IMR-90 (cell line): Measurements from ENCODE around the gene ALOX15B. TPM values are rescaled to one million over a fixed set of nuclear protein-coding genes. Genes with fewer than 3 reads are reported as not detected.

ENCODE experiments used
- ATAC-seq: fragments of 200-7000 bp; cut with Tn5 transposase; 2 replicates; pipeline ENCODE4 v1.9.1; 2020; ENCODE audit warnings: low read depth, mild to moderate bottlenecking, moderate library complexity
- BruUV-seq: library from RNA; stranded (reverse); fragments of 400-500 nt; replicated peaks from 2 replicates; lab custom pipeline; 2021; lab: Mats Ljungman, UMichigan
- CTCF ChIA-PET: fragments of 300-600 bp; formaldehyde crosslinking; extraction: SDS; loops from one replicate; lab custom pipeline; 2021; ENCODE audit warnings: antibody characterized with exemption; lab: Yijun Ruan, JAX
- POLR2A ChIA-PET: fragments of 300-600 bp; sonication (Branson Sonifier 250); formaldehyde crosslinking; loops from one replicate; lab custom pipeline; 2022; ENCODE audit warnings: antibody characterized with exemption; ENCODE audit not compliant: unreplicated experiment; lab: Charles Lee
- DNase-seq: peaks from one replicate; pipeline ENCODE4 v3.0.0; 2013
- H2AFZ ChIP-seq: replicated peaks from 2 replicates; pipeline ENCODE3; 2013; ENCODE audit warnings: low read length, mild to moderate bottlenecking; ENCODE audit not compliant: poor library complexity
- H2AK5ac ChIP-seq: 2 replicates; pipeline ENCODE4 v1.6.1; 2013; ENCODE audit warnings: low read depth, low read length, inconsistent platforms
- H2AK9ac ChIP-seq: replicated peaks from 2 replicates; pipeline ENCODE3; 2013; ENCODE audit warnings: mild to moderate bottlenecking, low read depth, low read length, moderate library complexity; ENCODE audit not compliant: poor library complexity
- H2BK120ac ChIP-seq: 2 replicates; pipeline ENCODE4 v1.6.1; 2013; ENCODE audit warnings: low read depth, low read length, inconsistent platforms
- H2BK15ac ChIP-seq: 3 replicates; pipeline ENCODE4 v1.6.1; 2013; ENCODE audit warnings: low read depth, low read length, inconsistent platforms
- H2BK20ac ChIP-seq: 2 replicates; pipeline ENCODE4 v1.6.1; 2013; ENCODE audit warnings: low read depth, mild to moderate bottlenecking, inconsistent platforms, low read length, moderate library complexity
- H2BK5ac ChIP-seq: 2 replicates; pipeline ENCODE4 v1.6.1; 2013; ENCODE audit warnings: mild to moderate bottlenecking, low read depth, low read length, inconsistent platforms; ENCODE audit not compliant: poor library complexity, severe bottlenecking
- H3K14ac ChIP-seq: replicated peaks from 2 replicates; pipeline ENCODE4 v1.6.1; 2013; ENCODE audit warnings: low read depth, low read length, inconsistent platforms
- H3K18ac ChIP-seq: 2 replicates; pipeline ENCODE4 v1.6.1; 2013; ENCODE audit warnings: low read depth, low read length, control low read depth
- H3K23ac ChIP-seq: 2 replicates; pipeline ENCODE4 v1.6.1; 2013; ENCODE audit warnings: low read depth, low read length, inconsistent platforms
- H3K27ac ChIP-seq: 2 replicates; pipeline ENCODE4 v1.5.1; 2013; ENCODE audit warnings: mild to moderate bottlenecking, control low read depth, low read length; ENCODE audit not compliant: insufficient read depth
- H3K27me3 ChIP-seq: 2 replicates; pipeline ENCODE4 v1.6.1; 2013; ENCODE audit warnings: low read length; ENCODE audit not compliant: control insufficient read depth, insufficient read depth
- H3K36me3 ChIP-seq: 2 replicates; pipeline ENCODE4 v1.6.1; 2013; ENCODE audit warnings: low read length, mixed read lengths; ENCODE audit not compliant: control insufficient read depth, insufficient read depth
- H3K4ac ChIP-seq: 2 replicates; pipeline ENCODE4 v1.6.1; 2013; ENCODE audit warnings: low read depth, low read length, inconsistent platforms
- H3K4me1 ChIP-seq: 2 replicates; pipeline ENCODE4 v1.6.1; 2013; ENCODE audit warnings: low read length, mixed read lengths; ENCODE audit not compliant: control insufficient read depth, insufficient read depth
- H3K4me2 ChIP-seq: 2 replicates; pipeline ENCODE4 v1.6.1; 2013; ENCODE audit warnings: low read depth, mild to moderate bottlenecking, control low read depth, low read length, moderate library complexity
- H3K4me3 ChIP-seq: 2 replicates; pipeline ENCODE4 v1.5.1; 2013; ENCODE audit warnings: low read depth, mild to moderate bottlenecking, control low read depth, low read length, moderate library complexity; ENCODE audit not compliant: insufficient read depth
- H3K56ac ChIP-seq: 2 replicates; pipeline ENCODE4 v1.6.1; 2013; ENCODE audit warnings: low read length, inconsistent platforms; ENCODE audit not compliant: insufficient read depth; ENCODE audit errors: extremely low read depth
- H3K79me1 ChIP-seq, 2 experiments: 2 replicates each; pipeline ENCODE4 v1.6.1; 2013; ENCODE audit warnings: low read length in 2 of 2, inconsistent platforms in 1 of 2, low read depth in 1 of 2
- H3K9ac ChIP-seq: 2 replicates; pipeline ENCODE4 v1.6.1; 2013; ENCODE audit warnings: low read depth, low read length, control low read depth
- H3K9me1 ChIP-seq: 2 replicates; pipeline ENCODE4 v1.6.1; 2013; ENCODE audit warnings: low read length, inconsistent platforms; ENCODE audit not compliant: insufficient read depth
- H3K9me3 ChIP-seq: 2 replicates; pipeline ENCODE4 v1.6.1; 2013; ENCODE audit warnings: low read length; ENCODE audit not compliant: control insufficient read depth, insufficient read depth
- H4K20me1 ChIP-seq: 2 replicates; pipeline ENCODE4 v1.6.1; 2013; ENCODE audit warnings: low read length, inconsistent platforms; ENCODE audit not compliant: insufficient read depth
- H4K5ac ChIP-seq: 2 replicates; pipeline ENCODE4 v1.6.1; 2013; ENCODE audit warnings: mild to moderate bottlenecking, low read depth, low read length, control low read depth
- H4K8ac ChIP-seq, 2 experiments: 2 replicates each; pipeline ENCODE4 v1.6.1; 2013; ENCODE audit warnings: low read depth in 2 of 2, low read length in 2 of 2, control low read depth in 1 of 2, inconsistent platforms in 1 of 2
- H4K91ac ChIP-seq: 2 replicates; pipeline ENCODE4 v1.6.1; 2013; ENCODE audit warnings: low read depth, low read length, inconsistent platforms; ENCODE audit not compliant: insufficient read depth
- MAZ ChIP-seq: IDR thresholded peaks from 2 replicates; pipeline ENCODE4 v1.6.1; 2012; ENCODE audit warnings: low read depth, mild to moderate bottlenecking, low read length, improper control_type of control experiment, moderate library complexity, borderline replicate concordance
- RCOR1 ChIP-seq: IDR thresholded peaks from 2 replicates; pipeline ENCODE4 v1.6.1; 2012; ENCODE audit warnings: mild to moderate bottlenecking, low read length, improper control_type of control experiment; ENCODE audit not compliant: insufficient replicate concordance
- WGBS, 2 experiments: methylation state at CpG; one replicate each; pipeline versions ENCODE4 v1.1.5 to v1.1.7; 2013; ENCODE audit warnings: missing lambda C conversion rate in 2 of 2; ENCODE audit not compliant: insufficient read length in 1 of 2; ENCODE audit errors: extremely low coverage in 2 of 2; 5-methylcytosine and 5-hydroxymethylcytosine counted together
- dilution Hi-C: fragments of 300-500 bp; cut with HindIII; formaldehyde crosslinking; loops from one replicate; pipeline ENCODE4 v1.14.3; 2018; ENCODE audit warnings: low sequenced_read_pairs; ENCODE audit not compliant: unreplicated experiment
- in situ Hi-C: fragments of 300-500 bp; cut with MboI; formaldehyde crosslinking; loops from 3 replicates; pipeline ENCODE4 v1.14.3; 2019; ENCODE audit warnings: low sequenced_read_pairs, inconsistent platforms, mixed read lengths
- intact Hi-C: fragments of 100-400 bp; cut with micrococcal nuclease; formaldehyde crosslinking; loops from 2 replicates; pipeline ENCODE4 v1.10.0; 2022
- polyA plus RNA-seq, 3 experiments: library from polyadenylated mRNA; depleted of rRNA; stranded (reverse); fragments of >200 nt; gene quantifications; 2 replicates each; pipeline ENCODE4 v1.2.3, GENCODE V29; 2012; ENCODE audit warnings: low replicate concordance in 1 of 3
- total RNA-seq: library from RNA; depleted of rRNA; stranded (reverse); fragments of >200 nt; gene quantifications from 2 replicates; pipeline ENCODE4 v1.2.3, GENCODE V29; 2012

ALOX15B gene
- total and polyA plus RNA-seq, 2 of the 4 experiments (the other 2 are of a cell fraction), result not detected

GRCh38 chr17:8072341-8072728 is 33.5 kb downstream of the ALOX15B start:
- H3K27ac ChIP-seq, result no peak overlapping the region
- no peak overlapping the region for H3K14ac ChIP-seq
- H3K9me1 ChIP-seq, result no peaks in the 10 kb centered on the region
- POLR2A ChIA-PET, result no interaction called here
- no peak overlapping the region for H3K23ac ChIP-seq
- H4K91ac ChIP-seq, result no peak overlapping the region
- no peak overlapping the region for H2BK15ac ChIP-seq
- no peak overlapping the region for H2AK5ac ChIP-seq
- H4K5ac ChIP-seq, result no peak overlapping the region
- H2BK120ac ChIP-seq, result no peak overlapping the region
- intact Hi-C loops (no loop called here), in situ Hi-C loops (loop anchor here (5.0 kb wide), 1 partner anchor 45 kb away; the partner anchor contains the start of gene ALOXE3), dilution Hi-C loops (no loop called here)
- no peak overlapping the region for H3K18ac ChIP-seq
- no peak overlapping the region for H3K9ac ChIP-seq
- no peaks in the 10 kb centered on the region for H4K20me1 ChIP-seq
- no peak overlapping the region for H3K4me2 ChIP-seq
- H3K4me3 ChIP-seq, result no peak overlapping the region
- H2BK5ac ChIP-seq, result no peak overlapping the region
- no peak overlapping the region for H4K8ac ChIP-seq
- H2BK20ac ChIP-seq, result no peak overlapping the region
- H3K27me3 ChIP-seq, result peaks cover 88% of the 10 kb centered on the region
- H2AFZ ChIP-seq, result no peak overlapping the region
- H3K36me3 ChIP-seq, result no peaks in the 10 kb centered on the region
- no peaks in the 10 kb centered on the region for H3K4me1 ChIP-seq
- no peak for DNase-seq
- H3K4ac ChIP-seq, result no peak overlapping the region
- H3K9me3 ChIP-seq, result no peaks in the 10 kb centered on the region
- BruUV-seq, result no TSS peak
- ATAC-seq, result no peak
- no peaks in the 10 kb centered on the region for H3K79me1 ChIP-seq
- CTCF ChIA-PET, result no interaction called here
- 0% methylated on average over 6 of the region's 28 CpGs; no CpG with 5 or more reads in 1 of the 2 experiments for WGBS, 2 experiments
- H3K56ac ChIP-seq, result no peak overlapping the region
- TF ChIP-seq MAZ, result no peak
- no peak for TF ChIP-seq RCOR1
- H2AK9ac ChIP-seq, result no peak overlapping the region
